ENCODE measurements around the gene CACNA1D.

CACNA1D gene

DNA sequence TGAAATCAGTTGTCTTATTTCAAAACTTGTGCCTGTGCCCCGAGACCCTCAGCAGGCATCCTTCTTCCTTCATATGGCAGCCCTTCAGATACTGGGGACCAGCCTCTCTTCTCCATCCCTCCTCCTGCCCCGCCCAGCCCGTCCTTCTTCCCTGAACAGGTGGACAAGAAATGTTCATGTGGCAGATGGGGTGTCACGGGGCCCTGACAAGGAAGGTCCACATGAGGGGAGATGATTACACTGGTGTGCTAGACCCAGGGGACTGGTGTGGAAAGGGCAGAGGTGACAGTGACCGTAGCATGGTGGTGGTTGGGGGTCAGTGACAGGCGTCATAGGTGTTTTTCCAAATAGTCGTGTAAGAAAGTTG, 200.9 kb downstream of the CACNA1D start:
- no peak overlapping the region for H3K27ac ChIP-seq (ENCODE audit: low read length)
- H3K9me3 ChIP-seq (ENCODE audit: insufficient read depth, low read length), result no peaks in the 10 kb centered on the region
- no peak overlapping the region for H3K9ac ChIP-seq (ENCODE audit: low read length)
- H3K4me1 ChIP-seq (ENCODE audit: low read length), result peaks cover 10% of the 10 kb centered on the region
- H3K27me3 ChIP-seq (ENCODE audit: low read depth, low read length), result no peaks in the 10 kb centered on the region; the same call in 1 of the 2 replicates
- TF ChIP-seq EZH2phosphoT487 (IDR thresholded peaks at IDR 0.05; ENCODE audit: low read depth), result no peak
- TF ChIP-seq, protein P1, sequence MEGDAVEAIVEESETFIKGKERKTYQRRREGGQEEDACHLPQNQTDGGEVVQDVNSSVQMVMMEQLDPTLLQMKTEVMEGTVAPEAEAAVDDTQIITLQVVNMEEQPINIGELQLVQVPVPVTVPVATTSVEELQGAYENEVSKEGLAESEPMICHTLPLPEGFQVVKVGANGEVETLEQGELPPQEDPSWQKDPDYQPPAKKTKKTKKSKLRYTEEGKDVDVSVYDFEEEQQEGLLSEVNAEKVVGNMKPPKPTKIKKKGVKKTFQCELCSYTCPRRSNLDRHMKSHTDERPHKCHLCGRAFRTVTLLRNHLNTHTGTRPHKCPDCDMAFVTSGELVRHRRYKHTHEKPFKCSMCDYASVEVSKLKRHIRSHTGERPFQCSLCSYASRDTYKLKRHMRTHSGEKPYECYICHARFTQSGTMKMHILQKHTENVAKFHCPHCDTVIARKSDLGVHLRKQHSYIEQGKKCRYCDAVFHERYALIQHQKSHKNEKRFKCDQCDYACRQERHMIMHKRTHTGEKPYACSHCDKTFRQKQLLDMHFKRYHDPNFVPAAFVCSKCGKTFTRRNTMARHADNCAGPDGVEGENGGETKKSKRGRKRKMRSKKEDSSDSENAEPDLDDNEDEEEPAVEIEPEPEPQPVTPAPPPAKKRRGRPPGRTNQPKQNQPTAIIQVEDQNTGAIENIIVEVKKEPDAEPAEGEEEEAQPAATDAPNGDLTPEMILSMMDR (IDR thresholded peaks at IDR 0.05; ENCODE audit: low read depth, low read length), result no peak
- H2AFZ ChIP-seq (ENCODE audit: low read depth, low read length), result no peak overlapping the region
- no peaks in the 10 kb centered on the region for H4K20me1 ChIP-seq (ENCODE audit: insufficient read depth, low read length)
- no peaks in the 10 kb centered on the region for H3K79me2 ChIP-seq (ENCODE audit: low read length)
- no peak overlapping the region for H3K4me2 ChIP-seq (ENCODE audit: low read length)
- no peak overlapping the region for H3K4me3 ChIP-seq (ENCODE audit: low read length)
- no peaks in the 10 kb centered on the region for H3K36me3 ChIP-seq (replicated peaks; ENCODE audit: low read depth, low read length)

- Histone ChIP-seq H3K27me3 (ENCODE audit: low read depth, low read length) (no peaks in the 10 kb centered on the region; the same call in 1 of the 2 replicates), H3K4me1 (ENCODE audit: low read length) (peaks cover 10% of the 10 kb centered on the region), H3K36me3 (replicated peaks; ENCODE audit: low read depth, low read length) (no peaks in the 10 kb centered on the region), H3K27ac (ENCODE audit: low read length) (no peak overlapping the region), H3K79me2 (ENCODE audit: low read length) (no peaks in the 10 kb centered on the region), H3K9ac (ENCODE audit: low read length) (no peak overlapping the region), H3K9me3 (ENCODE audit: insufficient read depth, low read length) (no peaks in the 10 kb centered on the region), H3K4me2 (ENCODE audit: low read length) (no peak overlapping the region), H3K4me3 (ENCODE audit: low read length) (no peak overlapping the region), H2AFZ (ENCODE audit: low read depth, low read length) (no peak overlapping the region), H4K20me1 (ENCODE audit: insufficient read depth, low read length) (no peaks in the 10 kb centered on the region)
- TF ChIP-seq, protein P1 (IDR thresholded peaks at IDR 0.05; ENCODE audit: low read depth, low read length), result 0 out of 2 replicates have a peak, but pooled peaks have one; percentile 11
- TF ChIP-seq EZH2phosphoT487 (IDR thresholded peaks at IDR 0.05; ENCODE audit: low read depth), result no peak
These were observed 202.2 kb downstream of the CACNA1D start for GRCh38 chr3:53696401-53697172.

- no peak overlapping the region for H3K4me2 ChIP-seq (ENCODE audit: low read length)
- no peak overlapping the region for H3K9ac ChIP-seq (ENCODE audit: low read length)
- no peaks in the 10 kb centered on the region for H3K79me2 ChIP-seq (ENCODE audit: low read length)
- no peaks in the 10 kb centered on the region for H3K36me3 ChIP-seq (replicated peaks; ENCODE audit: low read depth, low read length)
- no peaks in the 10 kb centered on the region for H3K27me3 ChIP-seq (ENCODE audit: low read depth, low read length)
- H3K4me3 ChIP-seq (ENCODE audit: low read length), result no peak overlapping the region
- H3K27ac ChIP-seq (ENCODE audit: low read length), result no peak overlapping the region
- H3K4me1 ChIP-seq (ENCODE audit: low read length), result no peaks in the 10 kb centered on the region
- no peaks in the 10 kb centered on the region for H3K9me3 ChIP-seq (ENCODE audit: insufficient read depth, low read length)
- H2AFZ ChIP-seq (ENCODE audit: low read depth, low read length), result no peak overlapping the region
- TF ChIP-seq, protein P1 (IDR thresholded peaks at IDR 0.05; ENCODE audit: low read depth, low read length), result no peak
- no peak for TF ChIP-seq EZH2phosphoT487 (IDR thresholded peaks at IDR 0.05; ENCODE audit: low read depth)
- H4K20me1 ChIP-seq (ENCODE audit: insufficient read depth, low read length), result no peaks in the 10 kb centered on the region
These were observed 206.0 kb downstream of the CACNA1D start for GRCh38 chr3:53700441-53700840.

DNA sequence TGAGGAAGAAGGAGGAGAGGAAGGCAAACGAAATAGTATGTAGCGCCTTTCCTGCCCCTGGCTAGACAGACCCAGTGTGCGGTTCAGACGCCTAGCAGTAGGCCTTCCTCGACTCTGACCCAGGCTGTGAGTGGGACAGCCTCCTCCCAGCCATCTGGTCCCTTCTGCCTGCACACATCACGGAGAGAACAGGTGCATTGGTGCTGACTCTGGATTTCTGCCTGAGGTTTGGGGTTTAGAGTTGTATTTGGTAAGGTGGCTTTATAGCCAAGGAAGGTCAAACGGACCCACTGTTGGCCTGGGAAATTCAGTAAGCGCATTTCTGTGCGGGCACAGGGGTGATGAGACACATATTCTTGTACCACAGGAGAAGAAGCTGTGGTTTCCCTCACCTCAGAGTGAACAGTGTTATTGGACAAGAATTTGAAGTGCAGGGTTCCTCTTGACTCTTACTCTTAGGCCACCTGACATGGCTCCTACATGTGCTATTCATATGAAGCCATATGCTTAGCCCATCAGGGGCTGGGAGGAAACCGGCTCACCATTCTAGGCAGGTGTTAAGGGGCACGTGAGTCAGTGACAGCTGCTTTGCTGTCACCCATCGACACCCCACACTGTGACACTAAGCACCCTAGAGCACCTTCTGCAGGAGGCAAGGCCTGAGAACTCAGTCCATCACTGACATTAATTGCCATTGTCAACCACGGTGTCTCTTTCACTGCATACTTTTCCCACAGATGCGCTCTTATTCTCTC, 208.5 kb downstream of the CACNA1D start:
- Histone ChIP-seq H3K79me2 (ENCODE audit: low read length) (no peaks in the 10 kb centered on the region), H3K27ac (ENCODE audit: low read length) (no peak overlapping the region), H3K36me3 (replicated peaks; ENCODE audit: low read depth, low read length) (no peaks in the 10 kb centered on the region), H3K4me2 (ENCODE audit: low read length) (no peak overlapping the region), H3K27me3 (ENCODE audit: low read depth, low read length) (no peaks in the 10 kb centered on the region), H3K4me1 (ENCODE audit: low read length) (no peaks in the 10 kb centered on the region), H3K4me3 (ENCODE audit: low read length) (no peak overlapping the region), H2AFZ (ENCODE audit: low read depth, low read length) (no peak overlapping the region), H3K9ac (ENCODE audit: low read length) (no peak overlapping the region), H3K9me3 (ENCODE audit: insufficient read depth, low read length) (no peaks in the 10 kb centered on the region), H4K20me1 (ENCODE audit: insufficient read depth, low read length) (no peaks in the 10 kb centered on the region)
- TF ChIP-seq EZH2phosphoT487 (IDR thresholded peaks at IDR 0.05; ENCODE audit: low read depth), result no peak
- TF ChIP-seq, protein P1 (IDR thresholded peaks at IDR 0.05; ENCODE audit: low read depth, low read length), result no peak

Measured in OCI-LY3 (cell line).